ENCODE results near the gene RASGEF1B. TPM values are rescaled to one million over a fixed set of nuclear protein-coding genes. Genes with fewer than 3 reads are reported as not detected.

RASGEF1B gene
- total RNA-seq, 1 experiment from 2014 or later, result 8.1 TPM

DNA sequence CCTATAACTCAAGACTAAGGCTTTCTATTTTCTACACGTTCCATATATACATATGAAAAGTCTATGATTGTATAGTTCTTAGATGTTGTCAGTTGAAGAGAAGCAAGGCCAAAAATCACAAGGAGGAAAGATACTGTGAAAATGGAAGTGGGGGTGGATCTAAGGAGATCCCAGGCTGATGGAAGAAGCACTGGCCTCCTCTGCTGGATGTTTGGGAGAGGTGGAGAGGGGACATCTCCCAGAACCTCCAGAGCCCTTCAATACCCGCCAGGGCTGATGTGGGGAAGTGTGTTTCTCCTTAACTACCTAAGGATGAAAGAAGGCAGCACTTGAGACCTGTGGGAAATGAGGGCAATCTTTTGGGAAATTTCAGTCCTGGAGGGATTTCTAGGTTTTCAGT lies 67.4 kb downstream of the RASGEF1B start:
- no TSS peak for BruUV-seq (replicated peaks)
- H3K9me3 ChIP-seq (ENCODE audit: low read depth, low read length, poor library complexity, severe bottlenecking), result no peaks in the 10 kb centered on the region
- H3K4me3 ChIP-seq (ENCODE audit: low read depth, low read length, poor library complexity, severe bottlenecking), result no peak overlapping the region
- no peaks in the 10 kb centered on the region for H3K27me3 ChIP-seq (replicated peaks; ENCODE audit: insufficient read depth, low read depth, low read length, poor library complexity)
- no peak for DNase-seq (ENCODE audit: low spot score)
- H3K4me1 ChIP-seq (ENCODE audit: insufficient read depth, low read length, poor library complexity, severe bottlenecking), result no peaks in the 10 kb centered on the region
- ChIA-PET CTCF (no interaction called here), POLR2A (ENCODE audit: low non-redundant PET) (no interaction called here)
- TF ChIP-seq EZH2 (IDR thresholded peaks at IDR 0.05; ENCODE audit: borderline replicate concordance, low read depth, low read length, poor library complexity, severe bottlenecking), result no peak
- TF ChIP-seq, protein P1, sequence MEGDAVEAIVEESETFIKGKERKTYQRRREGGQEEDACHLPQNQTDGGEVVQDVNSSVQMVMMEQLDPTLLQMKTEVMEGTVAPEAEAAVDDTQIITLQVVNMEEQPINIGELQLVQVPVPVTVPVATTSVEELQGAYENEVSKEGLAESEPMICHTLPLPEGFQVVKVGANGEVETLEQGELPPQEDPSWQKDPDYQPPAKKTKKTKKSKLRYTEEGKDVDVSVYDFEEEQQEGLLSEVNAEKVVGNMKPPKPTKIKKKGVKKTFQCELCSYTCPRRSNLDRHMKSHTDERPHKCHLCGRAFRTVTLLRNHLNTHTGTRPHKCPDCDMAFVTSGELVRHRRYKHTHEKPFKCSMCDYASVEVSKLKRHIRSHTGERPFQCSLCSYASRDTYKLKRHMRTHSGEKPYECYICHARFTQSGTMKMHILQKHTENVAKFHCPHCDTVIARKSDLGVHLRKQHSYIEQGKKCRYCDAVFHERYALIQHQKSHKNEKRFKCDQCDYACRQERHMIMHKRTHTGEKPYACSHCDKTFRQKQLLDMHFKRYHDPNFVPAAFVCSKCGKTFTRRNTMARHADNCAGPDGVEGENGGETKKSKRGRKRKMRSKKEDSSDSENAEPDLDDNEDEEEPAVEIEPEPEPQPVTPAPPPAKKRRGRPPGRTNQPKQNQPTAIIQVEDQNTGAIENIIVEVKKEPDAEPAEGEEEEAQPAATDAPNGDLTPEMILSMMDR (conservative IDR thresholded peaks at IDR 0.05; ENCODE audit: low read depth, low read length), result 0 out of 2 replicates have a peak, but pooled peaks have one; percentile 22
- no peaks in the 10 kb centered on the region for H3K36me3 ChIP-seq (ENCODE audit: insufficient read depth, low read length, poor library complexity, severe bottlenecking)
- intact Hi-C loops (cut with micrococcal nuclease; ENCODE audit: unreplicated experiment), result loop anchor here (2.0 to 10.0 kb wide), 3 partner anchors 771 to 1021 kb away; no protein-coding TSS in a partner anchor
- H3K27ac ChIP-seq (ENCODE audit: low read depth, low read length, poor library complexity, severe bottlenecking), result no peak overlapping the region

DNA sequence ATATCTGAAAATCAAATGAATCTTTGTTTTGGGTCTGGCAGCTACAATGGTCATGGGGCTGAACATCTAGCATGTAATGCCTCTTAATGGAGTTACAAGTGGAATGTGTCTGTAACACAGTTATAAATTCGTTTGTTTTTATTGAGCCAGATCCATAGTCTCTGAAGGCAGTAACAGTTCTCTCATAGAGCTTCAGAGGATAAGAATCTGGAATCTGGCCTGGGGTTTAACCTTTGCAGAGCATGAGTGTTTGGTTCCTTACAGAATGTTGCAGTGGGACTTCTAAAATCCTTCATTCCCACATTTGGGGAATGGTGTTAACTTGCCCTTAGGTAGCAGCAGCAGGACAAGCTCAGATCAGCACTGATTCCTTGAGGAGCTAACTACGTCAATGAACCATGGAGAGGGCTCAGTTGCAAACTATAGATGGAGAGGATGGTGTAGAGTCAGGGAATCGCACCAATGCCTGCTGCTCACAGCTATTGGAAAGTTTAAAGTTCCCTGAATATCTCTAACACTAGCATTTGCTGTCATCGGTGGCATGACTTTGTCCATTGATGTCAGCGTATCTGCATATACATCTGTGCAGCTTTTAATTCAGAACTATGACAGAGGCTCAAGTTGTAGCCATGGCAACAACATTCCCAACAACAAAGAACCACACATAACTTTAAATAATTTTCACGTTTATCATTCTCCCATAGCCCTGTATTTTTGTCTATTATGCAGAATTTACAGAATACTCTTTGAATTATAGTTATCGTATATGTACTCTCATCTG lies 72.2 kb downstream of the RASGEF1B start:
- BruUV-seq (replicated peaks), result no TSS peak
- H3K27ac ChIP-seq (ENCODE audit: low read depth, low read length, poor library complexity, severe bottlenecking), result no peak overlapping the region
- no peaks in the 10 kb centered on the region for H3K4me1 ChIP-seq (ENCODE audit: insufficient read depth, low read length, poor library complexity, severe bottlenecking)
- ChIA-PET CTCF (interaction anchor here (0.6 kb wide), 1 partner anchor 11 kb away, joined by 4 read pairs; no protein-coding TSS in a partner anchor), POLR2A (ENCODE audit: low non-redundant PET) (no interaction called here)
- intact Hi-C loops (cut with micrococcal nuclease; ENCODE audit: unreplicated experiment), result loop anchor here (10.0 kb wide), 2 partner anchors 775 to 1025 kb away; no protein-coding TSS in a partner anchor
- TF ChIP-seq EZH2 (IDR thresholded peaks at IDR 0.05; ENCODE audit: borderline replicate concordance, low read depth, low read length, poor library complexity, severe bottlenecking), result no peak
- TF ChIP-seq, protein P1 (conservative IDR thresholded peaks at IDR 0.05; ENCODE audit: low read depth, low read length), result no peak
- no peak overlapping the region for H3K4me3 ChIP-seq (ENCODE audit: low read depth, low read length, poor library complexity, severe bottlenecking)
- DNase-seq (ENCODE audit: low spot score), result no peak
- no peaks in the 10 kb centered on the region for H3K9me3 ChIP-seq (ENCODE audit: low read depth, low read length, poor library complexity, severe bottlenecking)
- no peaks in the 10 kb centered on the region for H3K27me3 ChIP-seq (replicated peaks; ENCODE audit: insufficient read depth, low read depth, low read length, poor library complexity)
- no peaks in the 10 kb centered on the region for H3K36me3 ChIP-seq (ENCODE audit: insufficient read depth, low read length, poor library complexity, severe bottlenecking)

GRCh38 chr4:81398379-81398778 lies 73.3 kb downstream of the RASGEF1B start:
- TF ChIP-seq, protein P1 (conservative IDR thresholded peaks at IDR 0.05; ENCODE audit: low read depth, low read length), result no peak
- no peak for TF ChIP-seq EZH2 (IDR thresholded peaks at IDR 0.05; ENCODE audit: borderline replicate concordance, low read depth, low read length, poor library complexity, severe bottlenecking)
- ChIA-PET POLR2A (ENCODE audit: low non-redundant PET) (no interaction called here), CTCF (no interaction called here)
- no TSS peak for BruUV-seq (replicated peaks)
- Histone ChIP-seq H3K4me1 (ENCODE audit: insufficient read depth, low read length, poor library complexity, severe bottlenecking) (no peaks in the 10 kb centered on the region), H3K9me3 (ENCODE audit: low read depth, low read length, poor library complexity, severe bottlenecking) (no peaks in the 10 kb centered on the region), H3K27me3 (replicated peaks; ENCODE audit: insufficient read depth, low read depth, low read length, poor library complexity) (no peaks in the 10 kb centered on the region), H3K27ac (ENCODE audit: low read depth, low read length, poor library complexity, severe bottlenecking) (no peak overlapping the region), H3K4me3 (ENCODE audit: low read depth, low read length, poor library complexity, severe bottlenecking) (no peak overlapping the region), H3K36me3 (ENCODE audit: insufficient read depth, low read length, poor library complexity, severe bottlenecking) (no peaks in the 10 kb centered on the region)
- intact Hi-C loops (cut with micrococcal nuclease; ENCODE audit: unreplicated experiment), result no loop called here
- DNase-seq (ENCODE audit: low spot score), result no peak
